Bronchus fibroblast of lung (primary cell): ENCODE results near the gene MICAL3. TPM values are rescaled to one million over a fixed set of nuclear protein-coding genes. Genes with fewer than 3 reads are reported as not detected.

Experiments
- total RNA-seq: library from RNA; depleted of rRNA; stranded (reverse); fragments of >200 nt; gene quantifications from 2 replicates; pipeline ENCODE4 v1.2.3, GENCODE V29; 2015

The MICAL3 gene
- total RNA-seq: 14.6 and 15.2 TPM in 2 replicates

GRCh38 chr22:18024276-18024939 is at the start of gene MICAL3:
Gene MICAL3 (minus strand): TSS chr22:18024561. CDS start chr22:17906812, 117,749 bp downstream.

DNA sequence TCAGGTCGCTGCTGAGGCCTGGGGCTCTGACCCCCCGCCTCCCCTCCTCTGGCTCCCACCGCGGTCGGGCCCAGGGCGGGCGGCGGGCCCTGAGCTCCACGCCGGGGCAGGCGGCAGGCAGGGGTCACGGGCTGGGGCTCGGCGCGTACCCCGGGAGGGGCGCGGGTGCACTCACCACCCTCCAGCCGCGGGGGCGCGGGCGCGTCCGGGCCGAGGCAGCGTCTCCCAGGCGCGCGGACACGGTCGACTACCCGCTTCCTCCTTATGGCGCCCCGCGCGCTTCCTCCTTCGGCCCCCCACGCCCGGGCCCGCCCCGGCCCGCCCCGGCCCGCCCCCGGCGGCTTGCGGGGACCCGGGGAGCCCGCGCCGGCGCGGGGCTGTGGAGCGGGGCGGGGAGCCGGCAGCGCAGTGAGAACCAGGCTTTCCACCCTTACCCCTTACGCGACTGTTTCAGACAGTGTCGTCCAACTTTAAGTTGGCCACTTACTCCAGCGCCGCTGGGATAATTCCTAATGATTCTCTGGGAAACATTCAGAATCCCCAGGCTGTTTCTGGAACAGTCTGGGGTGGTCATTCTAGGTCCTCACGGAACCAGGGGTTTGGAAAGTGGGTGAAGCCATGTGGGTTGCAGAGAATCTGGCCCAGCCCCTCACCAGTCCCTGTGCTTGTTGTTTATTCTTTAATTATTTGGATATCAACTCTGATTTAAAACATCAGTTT is 250.0 kb downstream of the MICAL3 start, which contains the start of gene BID:
BID (minus strand) TSS at position 264 of the 720 bp plus-strand sequence. CDS start 24,353 bp downstream, outside the sequence.

Other genes starting within 250 kb of the MICAL3 start
- gene PEX26, start 53.4 kb upstream of the MICAL3 start, total RNA-seq: 12.0 and 18.8 TPM in 2 replicates
- gene TUBA8, start 86.2 kb upstream of the MICAL3 start, total RNA-seq: 0.50 and 0.59 TPM in 2 replicates
- gene USP18, start 125.6 kb upstream of the MICAL3 start, total RNA-seq: 2.7 and 3.2 TPM in 2 replicates